Gastroesophageal sphincter (tissue), 3 donors: Measurements from ENCODE around the gene HMGCS1.

ENCODE experiments used
- EP300 ChIP-seq: sonication (generic); formaldehyde crosslinking; IDR thresholded peaks from one replicate; pipeline ENCODE4 v1.6.1; 2017; ENCODE audit warnings: antibody characterized with exemption, mild to moderate bottlenecking
- POLR2A ChIP-seq, 2 donors: fragments of 450-650 bp; IDR thresholded peaks; one replicate each; pipeline ENCODE4 v1.6.1; 2017; ENCODE audit warnings: antibody characterized with exemption in 2 of 2, mild to moderate bottlenecking in 2 of 2, moderate library complexity in 1 of 2
- TF ChIP-seq, protein P1 (sequence below), 4 experiments: fragments of 200-600 bp in 2 of 4; fragments of 450-650 bp in 2 of 4; sonication (generic) in 1 of 4; IDR thresholded peaks; one replicate each; pipeline ENCODE4 v1.5.1; 2017 to 2019; ENCODE audit warnings: antibody characterized with exemption in 4 of 4, mild to moderate bottlenecking in 2 of 4, moderate library complexity in 2 of 4

DNA sequence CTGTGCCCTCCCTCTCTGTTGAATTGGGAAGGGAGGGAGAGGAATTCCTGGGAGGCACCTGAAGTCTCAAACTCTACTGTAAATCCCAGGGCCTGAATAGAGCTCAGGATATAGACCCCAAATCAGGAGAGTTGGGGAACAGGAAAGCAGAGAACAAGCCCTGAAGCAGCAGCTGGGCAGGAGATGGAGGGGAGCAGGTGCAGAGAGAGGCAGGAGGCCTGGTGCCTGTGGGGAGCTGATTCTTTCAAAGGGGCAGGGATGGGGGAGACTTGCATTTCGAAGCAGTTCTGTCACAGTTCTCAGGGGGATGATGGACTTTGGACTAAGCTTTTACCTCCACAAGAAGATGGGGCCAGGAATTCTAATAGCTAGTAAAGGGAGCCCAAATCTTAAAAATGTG lies 71.0 kb downstream of the HMGCS1 start:
- TF ChIP-seq, protein P1, sequence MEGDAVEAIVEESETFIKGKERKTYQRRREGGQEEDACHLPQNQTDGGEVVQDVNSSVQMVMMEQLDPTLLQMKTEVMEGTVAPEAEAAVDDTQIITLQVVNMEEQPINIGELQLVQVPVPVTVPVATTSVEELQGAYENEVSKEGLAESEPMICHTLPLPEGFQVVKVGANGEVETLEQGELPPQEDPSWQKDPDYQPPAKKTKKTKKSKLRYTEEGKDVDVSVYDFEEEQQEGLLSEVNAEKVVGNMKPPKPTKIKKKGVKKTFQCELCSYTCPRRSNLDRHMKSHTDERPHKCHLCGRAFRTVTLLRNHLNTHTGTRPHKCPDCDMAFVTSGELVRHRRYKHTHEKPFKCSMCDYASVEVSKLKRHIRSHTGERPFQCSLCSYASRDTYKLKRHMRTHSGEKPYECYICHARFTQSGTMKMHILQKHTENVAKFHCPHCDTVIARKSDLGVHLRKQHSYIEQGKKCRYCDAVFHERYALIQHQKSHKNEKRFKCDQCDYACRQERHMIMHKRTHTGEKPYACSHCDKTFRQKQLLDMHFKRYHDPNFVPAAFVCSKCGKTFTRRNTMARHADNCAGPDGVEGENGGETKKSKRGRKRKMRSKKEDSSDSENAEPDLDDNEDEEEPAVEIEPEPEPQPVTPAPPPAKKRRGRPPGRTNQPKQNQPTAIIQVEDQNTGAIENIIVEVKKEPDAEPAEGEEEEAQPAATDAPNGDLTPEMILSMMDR (IDR thresholded peaks at IDR 0.05), result no peak
- TF ChIP-seq POLR2A (IDR thresholded peaks at IDR 0.05) (no peak), EP300 (no peak)
